Right lobe of liver (tissue), 4 donors: ENCODE measurements around the gene RXYLT1.

Source experiments
- POLR2A ChIP-seq: fragments of 450-650 bp; IDR thresholded peaks from one replicate; pipeline ENCODE4 v1.6.1; 2017; ENCODE audit warnings: antibody characterized with exemption, mild to moderate bottlenecking
- TF ChIP-seq, protein P1 (sequence below), 4 donors: fragments of 200-600 bp in 3 of 4; fragments of 450-650 bp in 1 of 4; IDR thresholded peaks; one replicate each; pipeline versions ENCODE4 v1.5.1 to v1.8.0; 2016 to 2022; ENCODE audit warnings: antibody characterized with exemption in 4 of 4, mild to moderate bottlenecking in 2 of 4
- donor health status: DM: no; HTN: no; CAD: no.
- donor health status: DM: no; HTN: no; CAD: no.
- donor health status: DM: no; HTN: yes; CAD: no.

DNA sequence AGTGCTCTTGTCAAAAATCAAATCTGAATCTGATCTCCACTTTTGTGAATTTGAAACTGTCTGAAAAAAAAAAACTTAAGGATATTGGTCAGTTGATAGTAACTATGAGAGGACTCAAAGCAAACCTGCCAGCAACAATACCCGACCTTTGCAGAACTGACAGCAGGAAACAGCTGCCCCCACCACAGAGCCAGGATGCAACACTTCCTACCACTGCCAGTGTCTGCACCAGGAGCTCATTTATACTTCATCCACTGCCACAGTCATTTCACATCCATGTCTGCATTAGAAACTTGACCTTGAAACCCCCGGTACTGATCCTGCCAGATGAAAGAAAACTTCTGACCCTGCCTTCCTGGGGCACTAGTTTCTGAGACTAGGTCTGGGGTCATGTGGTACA is 27.4 kb upstream of the RXYLT1 start:
- TF ChIP-seq, protein P1, sequence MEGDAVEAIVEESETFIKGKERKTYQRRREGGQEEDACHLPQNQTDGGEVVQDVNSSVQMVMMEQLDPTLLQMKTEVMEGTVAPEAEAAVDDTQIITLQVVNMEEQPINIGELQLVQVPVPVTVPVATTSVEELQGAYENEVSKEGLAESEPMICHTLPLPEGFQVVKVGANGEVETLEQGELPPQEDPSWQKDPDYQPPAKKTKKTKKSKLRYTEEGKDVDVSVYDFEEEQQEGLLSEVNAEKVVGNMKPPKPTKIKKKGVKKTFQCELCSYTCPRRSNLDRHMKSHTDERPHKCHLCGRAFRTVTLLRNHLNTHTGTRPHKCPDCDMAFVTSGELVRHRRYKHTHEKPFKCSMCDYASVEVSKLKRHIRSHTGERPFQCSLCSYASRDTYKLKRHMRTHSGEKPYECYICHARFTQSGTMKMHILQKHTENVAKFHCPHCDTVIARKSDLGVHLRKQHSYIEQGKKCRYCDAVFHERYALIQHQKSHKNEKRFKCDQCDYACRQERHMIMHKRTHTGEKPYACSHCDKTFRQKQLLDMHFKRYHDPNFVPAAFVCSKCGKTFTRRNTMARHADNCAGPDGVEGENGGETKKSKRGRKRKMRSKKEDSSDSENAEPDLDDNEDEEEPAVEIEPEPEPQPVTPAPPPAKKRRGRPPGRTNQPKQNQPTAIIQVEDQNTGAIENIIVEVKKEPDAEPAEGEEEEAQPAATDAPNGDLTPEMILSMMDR (IDR thresholded peaks at IDR 0.05) = no peak
- no peak for TF ChIP-seq POLR2A
